Measurements from ENCODE around the gene NUP205. TPM values are rescaled to one million over a fixed set of nuclear protein-coding genes. Genes with fewer than 3 reads are reported as not detected.

NUP205 gene
- total RNA-seq, 1 experiment from 2014 or later = 51.0 TPM

DNA sequence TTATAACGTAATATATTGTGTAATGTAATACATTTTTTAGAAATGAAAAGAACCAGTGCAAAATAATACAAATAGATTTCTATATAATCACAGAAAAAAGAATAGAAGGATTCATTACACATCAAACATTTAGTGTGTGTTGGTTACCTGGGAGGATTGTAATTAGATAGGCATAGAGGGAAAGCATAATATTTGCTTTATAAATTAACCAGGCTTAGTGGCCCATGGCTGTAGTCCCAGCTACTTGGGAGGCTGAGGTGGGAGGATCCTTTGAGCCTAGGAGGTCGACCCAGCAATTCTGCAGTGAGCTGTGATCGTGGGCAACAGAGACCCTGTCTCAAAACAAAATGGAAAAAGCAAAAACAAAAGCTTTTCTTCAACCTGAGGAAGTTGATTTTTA is 42.9 kb upstream of the NUP205 start:
- Mint-ChIP-seq H3K36me3 (ENCODE audit: insufficient read depth, unreplicated experiment) (no peaks in the 10 kb centered on the region), H3K27me3 (ENCODE audit: insufficient read depth, unreplicated experiment) (no peaks in the 10 kb centered on the region), H3K9me3 (ENCODE audit: unreplicated experiment) (no peaks in the 10 kb centered on the region), H3K4me3 (ENCODE audit: unreplicated experiment) (no peak overlapping the region), H3K4me1 (ENCODE audit: insufficient read depth, unreplicated experiment) (peaks cover 6% of the 10 kb centered on the region), H3K27ac (ENCODE audit: low read depth, unreplicated experiment) (no peak overlapping the region)
- POLR2A ChIA-PET = interaction anchor here (1.1 kb wide), 1 partner anchor 8 kb away, joined by 3 read pairs; no protein-coding TSS in a partner anchor
- no peak for DNase-seq (ENCODE audit: unreplicated experiment)
- CTCF ChIA-PET = interaction anchor here (0.6 to 0.7 kb wide), 2 partner anchors 81 to 171 kb away, joined by 3 to 5 read pairs; no protein-coding TSS in a partner anchor
- intact Hi-C loops (cut with micrococcal nuclease) = no loop called here
- TF ChIP-seq, protein P1, sequence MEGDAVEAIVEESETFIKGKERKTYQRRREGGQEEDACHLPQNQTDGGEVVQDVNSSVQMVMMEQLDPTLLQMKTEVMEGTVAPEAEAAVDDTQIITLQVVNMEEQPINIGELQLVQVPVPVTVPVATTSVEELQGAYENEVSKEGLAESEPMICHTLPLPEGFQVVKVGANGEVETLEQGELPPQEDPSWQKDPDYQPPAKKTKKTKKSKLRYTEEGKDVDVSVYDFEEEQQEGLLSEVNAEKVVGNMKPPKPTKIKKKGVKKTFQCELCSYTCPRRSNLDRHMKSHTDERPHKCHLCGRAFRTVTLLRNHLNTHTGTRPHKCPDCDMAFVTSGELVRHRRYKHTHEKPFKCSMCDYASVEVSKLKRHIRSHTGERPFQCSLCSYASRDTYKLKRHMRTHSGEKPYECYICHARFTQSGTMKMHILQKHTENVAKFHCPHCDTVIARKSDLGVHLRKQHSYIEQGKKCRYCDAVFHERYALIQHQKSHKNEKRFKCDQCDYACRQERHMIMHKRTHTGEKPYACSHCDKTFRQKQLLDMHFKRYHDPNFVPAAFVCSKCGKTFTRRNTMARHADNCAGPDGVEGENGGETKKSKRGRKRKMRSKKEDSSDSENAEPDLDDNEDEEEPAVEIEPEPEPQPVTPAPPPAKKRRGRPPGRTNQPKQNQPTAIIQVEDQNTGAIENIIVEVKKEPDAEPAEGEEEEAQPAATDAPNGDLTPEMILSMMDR (IDR thresholded peaks at IDR 0.05; ENCODE audit: unreplicated experiment) = no peak
- BruUV-seq (replicated peaks) = no TSS peak

DNA sequence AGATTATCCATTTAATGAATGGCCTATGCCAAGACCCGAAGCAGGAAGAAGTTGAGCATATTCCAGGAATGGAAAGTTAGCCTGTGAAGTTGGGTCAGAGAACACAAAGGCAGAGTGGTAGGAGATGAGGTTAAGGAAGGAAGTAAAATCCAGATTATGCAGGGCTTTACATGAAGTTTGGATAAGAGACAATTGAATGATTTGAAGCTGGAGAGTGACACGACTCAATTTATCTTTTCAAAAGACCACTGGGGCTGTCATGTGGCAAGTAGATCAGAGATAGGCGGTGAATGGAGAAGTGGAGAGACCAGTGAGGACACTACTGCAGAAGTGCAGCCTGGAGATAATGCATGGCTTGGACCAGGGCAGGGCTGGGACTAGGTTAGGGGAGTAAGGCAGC is 40.7 kb upstream of the NUP205 start:
- Mint-ChIP-seq H3K4me1 (ENCODE audit: insufficient read depth, unreplicated experiment) (peaks cover 6% of the 10 kb centered on the region), H3K27ac (ENCODE audit: low read depth, unreplicated experiment) (no peak overlapping the region), H3K9me3 (ENCODE audit: unreplicated experiment) (no peaks in the 10 kb centered on the region), H3K36me3 (ENCODE audit: insufficient read depth, unreplicated experiment) (no peaks in the 10 kb centered on the region), H3K27me3 (ENCODE audit: insufficient read depth, unreplicated experiment) (no peaks in the 10 kb centered on the region), H3K4me3 (ENCODE audit: unreplicated experiment) (no peak overlapping the region)
- no TSS peak for BruUV-seq (replicated peaks)
- TF ChIP-seq, protein P1 (IDR thresholded peaks at IDR 0.05; ENCODE audit: unreplicated experiment) = no peak
- ChIA-PET POLR2A (no interaction called here), CTCF (no interaction called here)
- DNase-seq (ENCODE audit: unreplicated experiment) = no peak
- intact Hi-C loops (cut with micrococcal nuclease) = no loop called here

DNA sequence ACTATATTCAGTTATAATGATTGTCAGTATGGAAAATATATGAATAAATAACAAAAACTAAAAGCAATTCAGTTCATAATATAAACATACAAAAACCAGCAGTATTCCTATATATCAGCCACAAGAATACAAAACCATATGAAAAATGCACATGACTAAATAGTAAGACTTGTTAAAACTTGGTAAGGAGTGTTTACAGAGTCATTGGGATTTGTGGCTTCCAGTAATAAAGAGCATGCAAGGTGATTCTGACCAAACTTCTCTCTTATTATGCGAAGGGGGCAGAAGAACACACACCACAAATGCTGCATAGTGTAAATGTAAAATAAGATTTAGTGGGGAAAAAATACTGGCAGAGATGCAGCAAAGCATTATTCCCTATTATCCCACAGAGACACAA is 39.0 kb upstream of the NUP205 start:
- intact Hi-C loops (cut with micrococcal nuclease) = no loop called here
- TF ChIP-seq, protein P1 (IDR thresholded peaks at IDR 0.05; ENCODE audit: unreplicated experiment) = no peak
- no TSS peak for BruUV-seq (replicated peaks)
- no peak overlapping the region for H3K27ac Mint-ChIP-seq (ENCODE audit: low read depth, unreplicated experiment)
- no peak overlapping the region for H3K4me3 Mint-ChIP-seq (ENCODE audit: unreplicated experiment)
- peaks cover 7% of the 10 kb centered on the region for H3K9me3 Mint-ChIP-seq (ENCODE audit: unreplicated experiment)
- H3K4me1 Mint-ChIP-seq (ENCODE audit: insufficient read depth, unreplicated experiment) = no peaks in the 10 kb centered on the region
- no peaks in the 10 kb centered on the region for H3K27me3 Mint-ChIP-seq (ENCODE audit: insufficient read depth, unreplicated experiment)
- ChIA-PET POLR2A (no interaction called here), CTCF (interaction anchor here (1.0 to 2.7 kb wide), 2 partner anchors 8 to 183 kb away, joined by 3 to 10 read pairs; no protein-coding TSS in a partner anchor)
- H3K36me3 Mint-ChIP-seq (ENCODE audit: insufficient read depth, unreplicated experiment) = no peaks in the 10 kb centered on the region
- no peak for DNase-seq (ENCODE audit: unreplicated experiment)

DNA sequence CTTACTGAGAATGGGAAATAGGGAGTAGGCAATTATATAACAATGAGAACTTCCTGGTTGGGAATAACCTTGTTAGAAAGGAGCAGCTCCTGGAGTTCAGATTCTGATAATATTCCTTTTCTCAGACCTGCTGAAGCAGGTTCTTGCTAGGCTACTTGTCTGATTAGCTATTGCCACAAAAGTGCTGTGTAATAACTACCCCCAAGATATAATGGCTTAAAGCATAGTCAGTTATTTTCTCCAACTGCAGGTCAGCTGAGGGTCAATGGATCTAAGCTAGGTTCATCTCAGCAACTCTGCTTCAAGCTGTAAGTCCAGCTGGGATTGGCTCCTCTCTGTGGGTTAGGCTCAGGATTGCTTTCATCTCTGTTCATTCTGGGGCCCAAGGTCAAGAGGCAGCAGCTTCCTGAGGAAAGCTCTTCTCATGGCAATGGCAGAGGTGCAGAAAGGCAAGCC is 38.5 kb upstream of the NUP205 start:
- H3K36me3 Mint-ChIP-seq (ENCODE audit: insufficient read depth, unreplicated experiment) = no peaks in the 10 kb centered on the region
- POLR2A ChIA-PET = no interaction called here
- TF ChIP-seq, protein P1 (IDR thresholded peaks at IDR 0.05; ENCODE audit: unreplicated experiment) = no peak
- BruUV-seq (replicated peaks) = no TSS peak
- H3K9me3 Mint-ChIP-seq (ENCODE audit: unreplicated experiment) = peaks cover 7% of the 10 kb centered on the region
- DNase-seq (ENCODE audit: unreplicated experiment) = no peak
- intact Hi-C loops (cut with micrococcal nuclease) = no loop called here
- CTCF ChIA-PET = interaction anchor here (0.6 to 2.7 kb wide), 4 partner anchors 8 to 537 kb away, joined by 3 to 10 read pairs (median 3); no protein-coding TSS in a partner anchor
- no peak overlapping the region for H3K27ac Mint-ChIP-seq (ENCODE audit: low read depth, unreplicated experiment)
- H3K27me3 Mint-ChIP-seq (ENCODE audit: insufficient read depth, unreplicated experiment) = no peaks in the 10 kb centered on the region
- H3K4me3 Mint-ChIP-seq (ENCODE audit: unreplicated experiment) = no peak overlapping the region
- H3K4me1 Mint-ChIP-seq (ENCODE audit: insufficient read depth, unreplicated experiment) = no peaks in the 10 kb centered on the region
